NCI-H1694 treated with DMSO at 0.1 percent for 48 hours (cell line): ENCODE measurements around the gene EEFSEC.

Source experiments
- DNase-seq: peaks from one replicate; lab custom pipeline; 2025; lab: John Stamatoyannopoulos, UW

The EEFSEC gene

DNA sequence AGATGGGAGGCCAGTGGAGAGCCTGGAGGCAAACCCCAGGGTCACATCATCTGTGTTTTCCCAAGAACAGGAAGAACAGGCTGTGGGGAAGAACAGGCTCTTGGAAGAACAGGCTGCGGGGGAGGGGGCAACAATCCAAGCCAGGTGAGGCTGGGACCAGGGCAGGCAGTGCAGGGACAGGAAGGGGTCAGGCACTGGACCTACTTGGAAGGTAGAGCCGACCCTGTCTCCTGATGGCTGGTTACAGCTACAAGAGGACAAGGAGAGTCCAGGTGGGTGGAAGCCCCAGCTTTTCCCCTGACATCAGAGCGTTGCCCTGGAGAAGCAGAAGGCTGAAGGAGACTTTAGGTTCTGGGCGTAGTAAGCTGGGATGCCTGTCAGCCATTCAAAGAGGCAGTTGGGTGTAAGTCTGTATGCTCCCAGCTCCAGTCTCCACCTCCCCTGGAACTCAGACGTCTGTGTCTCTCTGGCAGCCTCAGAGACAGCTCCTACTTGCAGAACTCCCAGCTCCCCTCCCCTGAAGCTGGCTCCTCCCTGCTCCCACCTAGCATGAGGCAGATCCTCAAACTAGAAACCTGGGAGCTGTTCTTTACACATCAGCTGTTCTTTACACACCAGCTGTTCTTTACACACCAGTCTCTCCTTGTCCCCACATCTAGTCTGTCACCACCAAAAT, 182.5 kb downstream of the EEFSEC start:
- no peak for DNase-seq

- DNase-seq: no peak
Observed at GRCh38 chr3:128336337-128337156, 183.3 kb downstream of the EEFSEC start.

DNA sequence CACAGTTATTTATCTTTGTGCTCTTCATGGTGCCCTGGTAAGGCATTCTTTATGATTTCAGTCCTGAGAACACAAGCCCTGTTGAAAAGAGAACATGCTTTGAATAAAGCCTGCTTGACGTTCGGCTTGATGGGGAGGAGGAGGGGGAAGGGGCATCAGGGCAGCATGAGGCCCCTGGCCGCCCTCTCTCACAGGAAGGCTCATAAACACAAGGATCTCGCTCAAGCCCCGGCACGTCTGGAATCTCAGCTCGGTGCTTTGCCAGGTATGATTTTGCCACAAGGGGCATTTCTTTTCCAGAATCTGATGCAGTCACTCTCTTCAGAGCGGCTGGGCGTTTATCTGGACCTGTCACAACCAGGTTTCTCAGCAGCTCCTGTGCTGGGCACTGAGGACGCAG, 184.0 kb downstream of the EEFSEC start:
- DNase-seq: no peak

DNA sequence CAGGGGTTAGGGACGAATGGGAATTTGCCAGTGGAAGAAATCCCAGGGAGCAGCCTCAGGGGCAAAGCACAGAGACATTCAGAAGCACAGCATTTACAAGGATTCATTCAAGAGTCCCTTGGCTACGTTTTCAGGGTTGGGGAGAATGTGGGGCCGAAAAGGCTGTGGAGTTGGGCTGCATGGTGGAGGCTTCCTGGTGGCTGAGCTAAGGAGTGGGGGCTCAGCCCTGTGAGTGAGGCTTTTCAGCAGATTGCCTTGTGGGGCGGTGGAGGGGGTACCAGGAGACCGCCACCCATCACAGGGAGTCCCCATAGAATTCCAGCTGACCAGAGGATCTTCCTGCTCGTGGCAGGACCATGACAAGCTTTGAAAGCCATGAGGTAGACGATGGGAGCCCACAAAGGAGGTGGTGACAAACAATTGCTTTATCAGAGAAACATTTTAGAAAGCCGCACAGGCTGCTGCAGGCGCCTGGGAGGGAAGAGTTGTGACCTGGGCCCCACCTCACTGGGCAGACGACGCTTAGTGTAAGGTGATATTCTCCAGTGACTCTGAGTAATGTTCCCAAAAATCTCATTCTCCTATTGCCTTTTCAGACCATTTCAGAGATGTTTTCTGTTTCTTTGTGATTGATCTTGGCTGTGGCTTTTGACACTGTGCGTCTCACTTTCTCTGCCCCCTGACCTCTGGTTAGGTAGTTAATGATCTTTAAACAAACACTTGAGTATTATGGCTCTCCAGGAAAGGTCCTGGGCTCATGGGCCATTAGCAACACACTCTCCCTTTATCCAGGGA, 185.5 kb downstream of the EEFSEC start:
- no peak for DNase-seq

- DNase-seq: no peak
Observed at GRCh38 chr3:128339491-128340012, 186.3 kb downstream of the EEFSEC start.

- no peak for DNase-seq
Observed at GRCh38 chr3:128340198-128340903, 187.1 kb downstream of the EEFSEC start.

GRCh38 chr3:128340904-128341555, 187.7 kb downstream of the EEFSEC start:
- no peak for DNase-seq

GRCh38 chr3:128341659-128342395, 188.5 kb downstream of the EEFSEC start:
- DNase-seq: no peak

DNA sequence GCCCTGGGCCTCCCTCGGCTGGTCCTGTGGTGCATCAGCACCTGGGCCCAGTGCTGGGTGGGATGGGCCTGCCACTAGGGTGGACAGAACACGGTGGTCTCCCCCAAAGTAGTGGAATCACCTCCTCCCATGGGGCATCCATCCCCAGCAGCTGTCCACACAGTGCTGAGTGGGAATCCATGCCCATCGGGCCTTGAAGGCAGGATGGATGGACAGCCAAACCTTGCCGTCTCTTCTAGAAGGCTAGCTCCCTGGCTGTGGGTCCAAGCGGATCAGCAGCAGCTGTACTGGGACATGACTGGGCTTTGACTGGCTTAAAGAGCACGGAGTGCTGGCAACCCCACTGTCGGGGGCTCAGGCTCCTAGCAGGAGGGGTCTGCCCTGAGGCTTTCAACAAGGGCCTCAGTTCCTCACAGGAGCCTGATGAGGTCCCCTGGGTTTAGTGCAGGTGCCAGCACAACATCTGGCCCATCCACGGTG, 189.5 kb downstream of the EEFSEC start:
- DNase-seq: no peak

DNA sequence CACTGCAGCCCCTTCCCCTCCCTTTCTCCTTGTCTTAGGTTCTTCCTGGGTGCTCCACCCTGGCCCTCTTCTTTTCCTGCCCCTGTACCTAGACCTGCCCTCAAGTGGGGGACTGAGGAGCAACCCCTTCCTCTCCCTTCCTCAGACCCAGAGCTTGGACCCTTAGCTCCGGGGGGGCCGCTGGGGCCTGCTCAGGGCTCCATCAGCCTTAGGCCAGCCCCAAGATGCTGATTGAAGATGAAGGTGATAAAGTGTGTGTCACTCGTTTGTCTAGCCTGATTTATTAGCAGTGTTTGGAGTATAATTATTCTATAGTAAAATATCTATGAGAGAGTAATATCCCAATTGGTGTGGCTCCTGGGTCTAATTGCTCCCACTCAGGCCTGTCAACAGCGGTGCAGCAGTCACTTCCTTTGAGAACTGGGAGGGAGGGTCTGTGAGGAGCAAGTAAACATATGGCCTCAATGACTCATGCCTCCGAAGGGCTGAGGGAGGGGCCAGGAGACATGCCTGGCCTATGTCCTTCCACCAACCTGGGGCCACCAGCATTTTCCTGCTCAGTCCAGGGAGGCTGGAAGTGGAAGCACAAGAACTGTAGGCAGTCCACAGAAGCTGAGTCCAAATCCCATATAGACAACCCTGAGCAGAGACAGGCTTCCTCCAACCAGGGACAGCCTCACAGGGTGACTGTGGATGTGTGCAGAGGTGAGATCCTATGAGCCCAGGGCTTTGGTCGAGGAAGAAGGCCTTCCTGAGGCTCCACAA, 190.2 kb downstream of the EEFSEC start:
- peak; percentile 22 for DNase-seq

GRCh38 chr3:128344052-128344735, 190.9 kb downstream of the EEFSEC start:
- no peak for DNase-seq

DNA sequence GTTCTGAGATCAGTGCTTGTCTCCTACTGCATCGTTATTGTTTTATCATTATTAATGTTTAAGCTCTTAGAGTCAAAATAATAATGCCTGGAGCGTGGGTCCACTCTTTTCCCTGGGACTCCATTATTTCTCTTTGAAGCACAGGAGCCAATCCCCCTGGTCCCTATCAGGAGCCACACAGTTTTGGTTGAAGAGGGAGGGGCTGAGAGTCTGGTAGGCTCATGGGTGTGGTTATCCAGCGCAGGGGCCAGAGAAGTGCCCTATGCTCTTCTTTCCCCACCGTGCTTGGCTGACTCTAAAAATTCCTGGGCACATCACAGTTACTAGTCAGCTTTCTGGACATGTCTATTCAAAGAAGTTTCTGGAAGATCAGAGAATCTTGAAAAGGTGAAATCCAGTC, 191.9 kb downstream of the EEFSEC start:
- DNase-seq: no peak

GRCh38 chr3:128346562-128346961, 193.3 kb downstream of the EEFSEC start:
- DNase-seq: no peak

DNA sequence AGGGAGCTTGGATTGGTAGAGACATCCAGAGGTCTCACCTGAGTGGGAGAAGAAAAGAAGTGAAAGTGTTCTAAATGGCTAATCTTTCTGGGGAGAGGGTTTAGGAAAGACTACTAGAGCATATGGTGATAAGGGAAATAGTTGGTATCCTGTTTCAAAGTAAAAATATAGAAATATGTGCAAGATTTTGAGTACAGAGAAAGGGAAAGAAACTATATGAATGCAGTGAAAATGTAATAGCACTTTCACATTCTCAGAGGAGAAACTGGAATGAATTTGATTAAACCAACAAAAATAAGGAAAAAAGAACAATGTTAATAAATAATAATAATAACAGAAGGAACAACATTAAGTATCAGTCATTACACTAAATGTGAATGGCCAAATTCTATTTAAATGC, 194.0 kb downstream of the EEFSEC start:
- DNase-seq: no peak

- no peak for DNase-seq
Observed at GRCh38 chr3:128348075-128348474, 194.8 kb downstream of the EEFSEC start.

GRCh38 chr3:128348805-128349531, 195.7 kb downstream of the EEFSEC start:
- DNase-seq: no peak

- DNase-seq: no peak
Observed at GRCh38 chr3:128349963-128350599, 196.8 kb downstream of the EEFSEC start.

- DNase-seq: no peak
Observed at GRCh38 chr3:128351546-128351945, 198.3 kb downstream of the EEFSEC start.
